H1 (cell line): ENCODE measurements around the gene CAPN8. TPM values are rescaled to one million over a fixed set of nuclear protein-coding genes. Genes with fewer than 3 reads are reported as not detected.
A peak's percentile ranks its signal among the peaks of the same experiment; 100 is the strongest.

Experiments
- CTCF ChIA-PET: fragments of 300-600 bp; sonication (Branson Sonifier 250); formaldehyde crosslinking; loops from one replicate; lab custom pipeline; 2021; ENCODE audit not compliant: partially characterized antibody; lab: Charles Lee
- POLR2A ChIA-PET: fragments of 300-600 bp; sonication (Branson Sonifier 250); formaldehyde crosslinking; loops from one replicate; lab custom pipeline; 2021; ENCODE audit warnings: inconsistent platforms; ENCODE audit not compliant: partially characterized antibody; lab: Charles Lee
- DNase-seq, 2 experiments: peaks; one replicate each; pipeline versions ENCODE4 v3.0.0 to v3.0.0-alpha.2; 2010 to 2022; ENCODE audit warnings: low spot score in 2 of 2, low read depth in 1 of 2, mixed read lengths in 1 of 2
- FAIRE-seq: peaks from 2 replicates; lab custom pipeline; 2011; peaks lifted over from hg19 to GRCh38; lab: Jason Lieb, UNC
- H2AFZ ChIP-seq: 2 replicates; pipeline ENCODE4 v1.8.1; 2012; ENCODE audit warnings: low read length, inconsistent platforms
- H2AK5ac ChIP-seq: 2 replicates; pipeline ENCODE4 v1.6.1; 2013; ENCODE audit warnings: low read depth, low read length
- H2BK120ac ChIP-seq: replicated peaks from 2 replicates; pipeline ENCODE3; 2013; ENCODE audit warnings: low read depth, low read length, inconsistent platforms
- H2BK12ac ChIP-seq: 2 replicates; pipeline ENCODE4 v1.6.1; 2013; ENCODE audit warnings: low read depth, low read length
- H2BK15ac ChIP-seq: 2 replicates; pipeline ENCODE4 v1.6.1; 2013; ENCODE audit warnings: low read length
- H2BK20ac ChIP-seq: 2 replicates; pipeline ENCODE4 v1.6.1; 2013; ENCODE audit warnings: low read length
- H2BK5ac ChIP-seq: 2 replicates; pipeline ENCODE4 v1.6.1; 2013; ENCODE audit warnings: low read depth, low read length
- H3K14ac ChIP-seq: 2 replicates; pipeline ENCODE4 v1.6.1; 2013; ENCODE audit warnings: inconsistent platforms; ENCODE audit not compliant: insufficient read length
- H3K18ac ChIP-seq: 2 replicates; pipeline ENCODE4 v1.6.1; 2013; ENCODE audit warnings: low read length; ENCODE audit errors: extremely low read depth
- H3K23ac ChIP-seq: 2 replicates; pipeline ENCODE4 v1.6.1; 2013; ENCODE audit warnings: inconsistent platforms; ENCODE audit not compliant: insufficient read length
- H3K23me2 ChIP-seq: 2 replicates; pipeline ENCODE4 v1.6.1; 2013; ENCODE audit warnings: low read depth, low read length
- H3K27ac ChIP-seq: 2 replicates; pipeline ENCODE4 v1.6.1; 2011; ENCODE audit warnings: low read depth, low read length, inconsistent platforms
- H3K27me3 ChIP-seq, 4 experiments: replicated peaks in 1 of 4; 1 replicate in 1 of 4; 2 replicates in 3 of 4; pipeline versions ENCODE4 v1.6.1 to v1.8.1; 2011 to 2013; ENCODE audit warnings: low read length in 3 of 4, mild to moderate bottlenecking in 3 of 4, inconsistent platforms in 2 of 4, mixed read lengths in 2 of 4, moderate library complexity in 1 of 4; ENCODE audit not compliant: control insufficient read depth in 3 of 4, insufficient read depth in 3 of 4; ENCODE audit errors: extremely low read depth in 1 of 4
- H3K36me3 ChIP-seq, 4 experiments: 2 replicates each; pipeline versions ENCODE4 v1.6.1 to v1.8.1; 2011 to 2013; ENCODE audit warnings: mild to moderate bottlenecking in 4 of 4, low read length in 3 of 4, moderate library complexity in 2 of 4, control low read depth in 1 of 4, inconsistent platforms in 1 of 4; ENCODE audit not compliant: insufficient read depth in 4 of 4, control insufficient read depth in 2 of 4
- H3K4ac ChIP-seq: replicated peaks from 2 replicates; pipeline ENCODE3; 2013; ENCODE audit warnings: low read length, low read depth, mixed read lengths, inconsistent platforms; ENCODE audit not compliant: insufficient read length
- H3K4me1 ChIP-seq, 4 experiments: replicated peaks in 1 of 4; 1 replicate in 1 of 4; 2 replicates in 3 of 4; pipeline versions ENCODE4 v1.6.1 to v1.8.1; 2011 to 2013; ENCODE audit warnings: low read length in 3 of 4, inconsistent platforms in 2 of 4, mixed read lengths in 1 of 4; ENCODE audit not compliant: insufficient read depth in 4 of 4, control insufficient read depth in 3 of 4
- H3K4me2 ChIP-seq, 2 experiments: 2 replicates each; pipeline versions ENCODE4 v1.6.1 to v1.8.1; 2011 to 2013; ENCODE audit warnings: low read depth in 2 of 2, low read length in 2 of 2, control low read depth in 1 of 2, inconsistent platforms in 1 of 2, mild to moderate bottlenecking in 1 of 2; ENCODE audit not compliant: insufficient read depth in 1 of 2
- H3K4me3 ChIP-seq, 4 experiments: fragments of 200-600, 300-600 bp in 1 of 4; sonication (generic), shearing (Covaris generic), sonication (Bioruptor Twin) in 1 of 4; 2 replicates each; pipeline versions ENCODE4 v1.5.1 to v1.8.1; 2011 to 2016; ENCODE audit warnings: low read length in 4 of 4, low read depth in 3 of 4, control low read depth in 2 of 4, inconsistent platforms in 2 of 4, mild to moderate bottlenecking in 2 of 4, mixed read lengths in 1 of 4, moderate library complexity in 1 of 4; ENCODE audit not compliant: insufficient read depth in 2 of 4; ENCODE audit errors: extremely low read depth in 1 of 4
- H3K56ac ChIP-seq: replicated peaks from 2 replicates; pipeline ENCODE3; 2013; ENCODE audit warnings: low read depth, mild to moderate bottlenecking, mixed read lengths, low read length, inconsistent platforms; ENCODE audit not compliant: insufficient read length
- H3K79me1 ChIP-seq: 2 replicates; pipeline ENCODE4 v1.6.1; 2013; ENCODE audit warnings: low read depth, low read length, control low read depth
- H3K79me2 ChIP-seq, 2 experiments: 2 replicates each; pipeline versions ENCODE4 v1.6.1 to v1.8.1; 2012 to 2013; ENCODE audit warnings: low read length in 2 of 2, mild to moderate bottlenecking in 2 of 2, inconsistent platforms in 1 of 2; ENCODE audit not compliant: insufficient read depth in 2 of 2, control insufficient read depth in 1 of 2
- H3K9ac ChIP-seq, 4 experiments: replicated peaks in 1 of 4; 1 replicate in 1 of 4; 2 replicates in 3 of 4; pipeline versions ENCODE4 v1.6.1 to v1.8.1; 2011 to 2013; ENCODE audit warnings: low read depth in 3 of 4, low read length in 3 of 4, control low read depth in 2 of 4, mild to moderate bottlenecking in 2 of 4, moderate library complexity in 2 of 4, inconsistent platforms in 1 of 4; ENCODE audit errors: extremely low read depth in 1 of 4
- H3K9me3 ChIP-seq, 2 experiments: 2 replicates each; pipeline versions ENCODE4 v1.6.1 to v1.8.1; 2012 to 2013; ENCODE audit warnings: mild to moderate bottlenecking in 2 of 2, moderate library complexity in 2 of 2, control low read depth in 1 of 2, inconsistent platforms in 1 of 2, low read depth in 1 of 2, low read length in 1 of 2, mixed read lengths in 1 of 2; ENCODE audit not compliant: insufficient read depth in 2 of 2
- H4K20me1 ChIP-seq, 2 experiments: replicated peaks in 1 of 2; 2 replicates each; pipeline versions ENCODE3 to v1.8.1; 2011 to 2013; ENCODE audit warnings: inconsistent platforms in 2 of 2, low read length in 2 of 2, mild to moderate bottlenecking in 1 of 2; ENCODE audit not compliant: insufficient read depth in 2 of 2, control insufficient read depth in 1 of 2
- H4K5ac ChIP-seq: 2 replicates; pipeline ENCODE4 v1.6.1; 2013; ENCODE audit warnings: low read length, low read depth, mixed read lengths, inconsistent platforms; ENCODE audit not compliant: insufficient read length
- H4K8ac ChIP-seq: 2 replicates; pipeline ENCODE4 v1.8.0; 2013; ENCODE audit warnings: mild to moderate bottlenecking, moderate library complexity, low read length, inconsistent platforms; ENCODE audit not compliant: insufficient read depth; ENCODE audit errors: extremely low read depth
- H4K91ac ChIP-seq: replicated peaks from 2 replicates; pipeline ENCODE3; 2013; ENCODE audit warnings: low read length, mixed read lengths, inconsistent platforms; ENCODE audit not compliant: insufficient read length
- CTCF ChIP-seq, 3 experiments: IDR thresholded peaks; 1 replicate in 2 of 3; 2 replicates in 1 of 3; pipeline versions ENCODE4 v1.5.1 to v1.6.1; 2011; ENCODE audit warnings: low read length in 3 of 3, mild to moderate bottlenecking in 3 of 3, inconsistent platforms in 2 of 3, low read depth in 1 of 3, moderate library complexity in 1 of 3; ENCODE audit not compliant: insufficient read depth in 1 of 3; ENCODE audit errors: control extremely low read depth in 1 of 3
- POLR2A ChIP-seq, 2 experiments: IDR thresholded peaks; 1 replicate in 1 of 2; 2 replicates in 1 of 2; pipeline ENCODE4 v1.6.1; 2011; ENCODE audit warnings: low read depth in 2 of 2, low read length in 2 of 2, mild to moderate bottlenecking in 2 of 2; ENCODE audit errors: control extremely low read depth in 1 of 2
- WGBS, 2 experiments: shearing (Covaris generic) in 1 of 2; methylation state at CpG; one replicate each; pipeline versions ENCODE4 v1.1.6 to v1.1.7; 2013 to 2015; ENCODE audit warnings: low lambda C conversion rate in 2 of 2, mixed read lengths in 2 of 2, inconsistent platforms in 1 of 2, low coverage in 1 of 2, missing lambda C conversion rate in 1 of 2; ENCODE audit not compliant: insufficient replicate concordance in 2 of 2, insufficient coverage in 1 of 2, insufficient read length in 1 of 2; ENCODE audit errors: extremely low coverage in 1 of 2, missing lambda C conversion rate in 1 of 2; 5-methylcytosine and 5-hydroxymethylcytosine counted together
- polyA plus RNA-seq, 7 experiments: library from polyadenylated mRNA; depleted of rRNA in 3 of 7; stranded (reverse) in 5 of 7; unstranded in 2 of 7; fragments of >200 nt in 5 of 7; fragments of 200-250 nt in 2 of 7; gene quantifications; 1 replicate in 5 of 7; 2 replicates in 1 of 7; 4 replicates in 1 of 7; pipeline versions ENCODE4 v1.2.1 to v1.2.3, GENCODE V29; 2011 to 2013; ENCODE audit warnings: missing spikeins in 2 of 7, mixed read lengths in 2 of 7
- total RNA-seq: library from RNA; stranded (reverse); fragmentation: NEBNext Ultra II Directional; extraction: Animal tissue kit (Norgen Biotek cat#: 25700); gene quantifications from 2 replicates; pipeline ENCODE4 v1.2.1, GENCODE V29; 2021

The CAPN8 gene
- total and polyA plus RNA-seq, 2 of the 8 experiments (the other 6 are each of a cell fraction or from before 2014, with no cell fraction given), result 0.20 to 0.26 TPM

- Histone ChIP-seq H2BK12ac (no peak overlapping the region), H4K8ac (no peak overlapping the region), H3K18ac (no peak overlapping the region; the same call in 1 of the 2 replicates), H3K4me1 (peaks cover 8 to 23% (median 13%) of the 10 kb centered on the region in 4 experiments), H3K36me3 (no peaks in the 10 kb centered on the region), H3K14ac (no peak overlapping the region), H2BK120ac (no peak overlapping the region), H2AFZ (no peak overlapping the region), H2AK5ac (no peak overlapping the region), H4K5ac (no peak overlapping the region), H3K9me3 (no peaks in the 10 kb centered on the region), H3K27ac (no peak overlapping the region), H4K91ac (no peak overlapping the region), H3K27me3 (no peaks in the 10 kb centered on the region), H4K20me1 (no peaks in the 10 kb centered on the region), H2BK15ac (0 out of 2 replicates have a peak overlapping the region, but pooled peaks have one; percentile 33), H3K23ac (no peak overlapping the region), H3K23me2 (no peaks in the 10 kb centered on the region), H3K4me3 (no peak overlapping the region), H3K4ac (no peak overlapping the region), H3K79me2 (no peaks in the 10 kb centered on the region), H3K56ac (no peak overlapping the region), H3K79me1 (no peaks in the 10 kb centered on the region), H2BK20ac (no peak overlapping the region), H3K4me2 (no peak overlapping the region), H2BK5ac (no peak overlapping the region), H3K9ac (no peak overlapping the region)
- WGBS, 2 experiments, result 0% methylated on average over 1 of the region's 1 CpG; no CpG with 5 or more reads in 1 of the 2 experiments
- DNase-seq (no peak), FAIRE-seq (no peak)
- TF ChIP-seq POLR2A (IDR thresholded peaks at IDR 0.05; ENCODE audit: control extremely low read depth in 1 of 2, low read depth in 2 of 2, low read length in 2 of 2) (no peak), CTCF (IDR thresholded peaks at IDR 0.05; ENCODE audit: control extremely low read depth in 1 of 3, insufficient read depth in 1 of 3, low read depth in 1 of 3, low read length in 3 of 3) (0 out of 4 replicates have a peak, but pooled peaks of 1 of the 3 experiments have one; percentile 4)
- ChIA-PET POLR2A (interaction anchor here (1.0 kb wide), 1 partner anchor 95 kb away, joined by 3 read pairs; no protein-coding TSS in a partner anchor), CTCF (interaction anchor here (1.3 to 3.5 kb wide), 2 partner anchors 20 to 21 kb away, joined by 7 to 12 read pairs; no protein-coding TSS in a partner anchor)
Measured at GRCh38 chr1:223649222-223649621, 16.3 kb downstream of the CAPN8 start.
